NCI-H748 treated with DMSO at 0.1 percent for 48 hours (cell line): ENCODE results near the gene RTP5.
A peak's percentile ranks its signal among the peaks of the same experiment; 100 is the strongest.
"Not testable (repeated sequence)": the region's sequence is repeated elsewhere in the genome, so short reads cannot be mapped to it uniquely, and the experiment has no call there.

Experiments
- DNase-seq: peaks from one replicate; lab custom pipeline; 2025; lab: John Stamatoyannopoulos, UW

The RTP5 gene

GRCh38 chr2:241902357-241902991, 32.9 kb downstream of the RTP5 start:
- DNase-seq, result no peak

DNA sequence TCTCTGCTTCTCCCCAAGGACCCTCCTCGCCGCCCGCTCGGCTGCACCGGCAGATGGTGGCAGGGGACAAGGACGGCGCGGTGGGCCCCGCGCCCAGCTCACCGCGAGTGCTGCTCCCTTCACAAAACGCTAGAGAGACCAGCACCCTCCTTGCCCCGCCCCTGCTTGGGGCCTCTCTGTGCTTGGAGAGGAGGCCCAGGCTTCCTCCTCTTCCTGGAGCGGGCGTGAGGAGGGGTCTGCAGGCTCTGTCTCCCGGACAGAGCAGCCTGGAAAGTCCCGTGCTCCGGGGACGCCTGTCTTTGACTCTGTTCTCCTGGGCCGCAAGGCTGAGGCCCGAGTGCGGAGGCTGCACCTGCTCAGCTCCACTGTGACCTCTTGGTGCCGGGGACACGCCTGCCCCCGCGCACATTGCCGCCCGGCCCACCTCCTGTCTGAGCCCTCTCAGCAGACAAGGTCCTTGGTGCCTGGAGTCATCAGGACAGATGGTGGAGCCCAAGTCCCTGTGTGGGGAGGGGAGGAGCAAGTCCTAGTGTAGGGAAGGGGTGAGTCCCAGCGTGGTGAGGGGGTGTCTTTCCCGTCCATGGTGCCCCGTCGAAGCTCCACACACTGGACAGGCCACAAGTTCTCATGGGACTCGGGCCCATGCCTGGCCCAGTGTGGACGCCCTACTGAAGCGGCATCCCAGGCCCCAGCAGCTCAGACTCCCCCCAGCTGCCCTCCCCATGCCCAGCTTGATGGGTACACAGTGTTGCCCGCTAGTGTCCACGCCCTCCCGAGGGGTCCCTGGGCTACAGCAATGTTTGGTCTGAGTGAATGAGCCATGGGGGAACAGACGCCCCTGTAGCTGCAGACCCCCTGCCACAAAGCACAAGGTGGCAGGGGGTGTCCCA, 33.8 kb downstream of the RTP5 start:
- no peak for DNase-seq

DNA sequence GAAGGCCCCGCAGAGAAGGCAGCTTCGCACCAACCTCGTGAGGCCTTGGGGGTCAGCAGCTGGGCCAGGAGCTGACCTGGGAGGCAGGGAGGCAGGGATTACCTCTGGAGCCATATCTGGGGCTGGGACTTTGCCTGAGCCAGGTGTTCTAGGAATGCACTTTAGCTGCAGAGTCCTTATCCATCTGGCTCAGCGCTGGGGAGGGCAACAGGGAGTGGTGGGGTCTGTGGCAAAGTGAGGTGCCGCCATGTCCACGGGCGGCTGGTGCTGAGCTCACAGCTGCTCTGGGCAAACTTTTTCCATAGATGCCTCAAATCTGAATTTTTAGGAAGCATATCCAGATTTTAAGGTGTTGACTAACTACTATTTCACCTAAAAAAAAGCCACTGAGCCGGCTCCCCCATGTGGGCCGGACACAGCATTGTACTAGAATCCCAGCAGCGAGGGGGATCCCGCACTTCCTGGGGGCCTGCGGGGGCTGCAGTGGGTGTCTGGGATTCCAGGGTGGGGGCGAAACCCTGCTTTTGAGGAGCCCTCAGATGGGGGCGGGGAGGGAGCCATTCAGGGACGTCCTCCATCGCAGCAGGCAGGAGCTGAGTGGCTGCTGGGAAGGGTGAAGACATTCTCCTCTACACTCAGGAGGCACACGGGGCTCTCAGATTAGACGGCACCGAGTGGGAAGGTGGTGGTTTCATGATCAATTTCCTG, 34.6 kb downstream of the RTP5 start:
- DNase-seq, result no peak

DNA sequence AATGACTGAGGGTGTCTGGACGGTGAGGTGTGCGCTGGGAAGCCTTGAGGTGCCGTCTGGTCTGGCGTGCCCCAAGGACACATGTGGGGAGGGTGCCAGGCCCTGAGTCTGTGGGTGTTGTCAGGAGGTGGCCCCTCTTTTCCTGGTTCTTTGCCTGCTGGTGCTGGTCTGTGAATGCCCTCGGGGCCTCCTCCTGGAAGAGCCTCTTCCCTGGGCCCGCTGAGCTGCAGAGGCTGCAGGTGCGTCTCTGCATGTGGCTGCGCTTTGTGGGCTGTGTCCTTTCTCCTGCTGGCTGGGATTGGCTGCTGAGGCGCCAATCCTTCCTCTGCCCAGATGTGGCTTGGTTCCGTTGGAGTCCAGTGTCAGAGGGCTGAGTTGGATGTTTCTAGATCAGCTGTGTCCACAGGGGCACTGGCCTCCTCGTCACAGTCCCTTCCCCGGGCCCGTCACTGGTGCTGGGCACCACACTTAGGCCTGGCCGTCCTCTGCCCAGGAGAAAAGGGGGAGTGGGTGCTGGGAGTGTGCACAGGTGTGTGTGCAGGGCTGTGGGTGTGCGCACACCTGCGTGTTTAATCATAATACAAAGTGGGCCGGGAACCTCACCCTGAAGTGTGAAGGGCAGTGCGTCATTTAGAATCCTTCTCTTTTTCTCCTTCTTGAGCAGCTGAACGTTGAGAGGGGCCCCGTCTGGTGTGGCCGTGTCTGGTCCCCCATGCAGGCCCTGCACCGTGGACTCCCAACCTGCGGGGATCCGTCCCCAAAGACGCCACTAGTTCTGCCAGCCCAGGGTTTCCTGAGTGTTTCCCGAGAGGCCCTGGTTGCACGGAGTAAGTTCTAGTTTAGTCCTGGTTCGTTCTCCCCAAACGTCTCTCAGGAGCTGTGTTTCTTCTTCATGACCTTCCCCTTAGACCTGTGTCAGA, 35.5 kb downstream of the RTP5 start:
- DNase-seq, result no peak

- DNase-seq, result no peak
Measured at GRCh38 chr2:241905716-241906377, 36.3 kb downstream of the RTP5 start.

GRCh38 chr2:241906378-241906770, 36.8 kb downstream of the RTP5 start:
- not testable (repeated sequence) for DNase-seq

- DNase-seq, result peak; percentile 46
Measured at GRCh38 chr2:241906826-241907570, 37.5 kb downstream of the RTP5 start.

GRCh38 chr2:241907831-241908230, 38.3 kb downstream of the RTP5 start:
- DNase-seq, result not testable (repeated sequence)

DNA sequence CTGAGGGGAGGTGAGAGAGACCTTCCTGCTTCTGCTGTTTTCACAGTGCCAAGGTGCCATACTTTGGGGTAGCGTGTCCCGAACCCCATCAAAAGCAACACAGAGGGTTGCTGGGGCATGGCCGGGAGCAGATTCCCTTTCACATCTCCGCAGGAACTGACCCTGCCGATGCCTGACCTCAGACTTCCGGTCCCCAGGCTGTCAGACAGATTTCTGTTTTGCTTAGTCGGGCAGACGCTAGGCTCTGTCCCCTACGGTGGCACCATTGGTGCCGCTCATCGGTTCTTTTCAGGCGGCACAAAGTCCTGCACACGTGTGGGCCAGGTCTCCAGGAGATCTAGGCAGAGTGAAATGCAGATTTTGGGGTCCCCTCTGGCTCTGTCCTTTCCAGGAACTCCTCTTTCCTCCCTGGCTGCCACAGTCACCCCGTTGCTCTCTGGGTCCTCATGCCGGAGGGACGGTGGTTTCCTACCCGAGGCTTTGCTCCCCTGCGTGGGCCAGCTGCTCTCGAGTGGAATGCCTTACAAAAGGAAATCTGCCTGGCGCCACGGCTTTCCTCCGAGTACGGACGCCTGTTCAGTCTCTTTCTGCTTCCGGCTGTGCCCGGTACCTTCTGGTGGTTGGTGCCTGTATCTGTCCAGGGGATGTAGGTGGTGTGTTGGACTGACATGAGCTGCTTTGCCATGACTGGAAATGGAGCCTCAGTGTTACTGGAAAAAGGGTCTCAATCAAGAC, 39.3 kb downstream of the RTP5 start:
- no peak for DNase-seq

DNA sequence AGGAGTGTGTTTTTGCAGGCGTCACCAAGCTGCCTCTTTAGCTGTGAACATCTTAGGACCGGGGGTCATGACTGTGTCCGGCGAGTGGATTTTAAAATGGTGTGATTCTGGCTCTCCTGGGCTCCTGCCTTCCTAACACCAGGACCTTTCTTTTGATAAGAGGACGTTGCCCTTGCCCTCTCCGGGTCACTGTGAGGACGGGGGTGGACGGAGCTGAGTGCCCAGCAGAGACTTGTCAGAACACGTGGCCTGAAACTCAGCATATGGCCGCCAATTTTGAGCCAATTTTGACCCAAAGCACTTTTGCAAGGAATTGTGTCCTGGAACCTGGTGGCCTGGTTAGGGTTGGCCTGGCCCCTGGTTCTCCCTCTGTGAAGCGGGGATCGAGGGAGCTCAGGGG, 40.2 kb downstream of the RTP5 start:
- DNase-seq, result no peak

DNA sequence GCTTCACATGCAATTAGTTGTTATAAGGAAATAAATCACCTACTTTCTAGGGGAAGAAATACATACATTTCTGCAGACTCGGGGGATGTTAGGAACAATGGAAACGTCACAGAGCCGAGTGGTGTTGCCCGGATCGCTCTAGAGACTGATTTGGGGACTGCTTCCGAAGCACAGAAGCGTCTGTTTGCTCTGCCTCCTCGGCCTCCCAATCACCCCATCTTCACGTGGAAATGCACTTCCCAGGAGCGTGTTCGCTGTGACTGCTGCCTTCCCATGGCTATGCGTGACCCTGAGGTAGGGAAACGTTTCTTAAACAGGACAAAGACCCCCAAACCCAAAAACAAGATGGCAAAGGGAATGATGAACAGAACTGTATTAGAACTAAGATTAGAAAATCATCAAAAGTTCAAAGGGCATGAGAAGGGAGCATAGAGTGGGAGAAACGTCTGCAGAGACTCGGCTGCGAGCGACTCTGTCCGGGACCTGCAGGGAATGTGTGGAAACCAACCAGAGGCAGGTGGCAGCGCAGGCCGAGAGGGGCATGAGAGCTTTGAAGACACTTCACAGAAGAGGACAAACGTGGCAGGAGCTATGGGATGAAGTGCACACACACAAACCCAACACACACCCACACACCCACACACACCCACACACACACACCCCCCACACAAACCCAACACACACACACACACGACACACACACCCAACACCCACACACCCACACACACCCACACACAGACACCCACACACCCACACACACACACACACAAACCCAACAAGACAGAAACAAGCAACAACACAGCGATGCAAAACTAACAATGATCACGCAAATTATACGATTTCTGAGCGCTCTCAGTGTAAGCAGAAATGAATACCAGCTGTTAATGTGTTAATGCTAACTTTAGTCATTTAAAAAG, 41.3 kb downstream of the RTP5 start:
- DNase-seq, result no peak

DNA sequence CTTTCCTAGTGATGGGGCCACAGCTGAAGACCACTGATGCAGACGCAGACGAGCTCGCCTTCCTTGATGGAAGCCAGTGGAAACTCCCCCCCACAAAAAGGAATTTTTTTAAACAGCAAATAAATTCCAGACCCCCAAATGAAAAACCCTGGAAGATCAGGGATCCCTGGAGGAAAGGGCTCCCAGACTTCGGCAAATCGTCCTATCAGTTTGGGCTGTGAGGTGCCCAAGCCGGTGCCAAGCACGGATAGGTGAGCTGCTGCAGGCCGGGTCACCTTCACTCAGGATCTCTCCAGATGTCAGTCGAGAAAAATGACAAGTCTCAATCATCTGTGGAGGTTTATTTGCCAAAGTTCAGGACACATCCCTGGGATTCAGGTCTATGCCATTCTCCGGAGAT, 42.0 kb downstream of the RTP5 start:
- no peak for DNase-seq

DNA sequence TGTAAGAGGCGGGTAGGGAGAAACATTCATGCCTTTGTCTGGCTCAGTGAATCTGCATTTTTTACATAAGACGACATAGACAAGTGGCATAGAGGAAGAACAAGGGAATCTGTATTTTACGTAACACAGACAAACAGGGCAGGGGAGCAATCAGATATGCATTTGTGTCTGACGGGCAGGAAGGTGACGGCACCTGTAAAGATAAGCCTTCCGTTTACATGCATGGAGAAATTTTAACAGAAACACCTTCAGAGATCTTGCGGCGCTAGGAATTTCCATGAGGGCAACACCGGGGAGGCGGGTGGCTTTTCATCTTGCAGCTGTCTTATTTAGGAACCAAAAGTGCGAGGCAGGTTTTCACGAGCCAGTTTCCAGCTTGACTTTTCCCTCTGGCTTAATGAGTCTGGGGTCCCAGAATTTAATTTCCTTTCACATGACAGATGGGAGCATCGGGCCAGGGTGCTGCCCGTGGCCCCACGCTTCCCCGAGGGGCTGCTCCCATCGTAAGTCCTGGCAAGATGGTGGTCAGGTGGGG, 42.6 kb downstream of the RTP5 start:
- no peak for DNase-seq

DNA sequence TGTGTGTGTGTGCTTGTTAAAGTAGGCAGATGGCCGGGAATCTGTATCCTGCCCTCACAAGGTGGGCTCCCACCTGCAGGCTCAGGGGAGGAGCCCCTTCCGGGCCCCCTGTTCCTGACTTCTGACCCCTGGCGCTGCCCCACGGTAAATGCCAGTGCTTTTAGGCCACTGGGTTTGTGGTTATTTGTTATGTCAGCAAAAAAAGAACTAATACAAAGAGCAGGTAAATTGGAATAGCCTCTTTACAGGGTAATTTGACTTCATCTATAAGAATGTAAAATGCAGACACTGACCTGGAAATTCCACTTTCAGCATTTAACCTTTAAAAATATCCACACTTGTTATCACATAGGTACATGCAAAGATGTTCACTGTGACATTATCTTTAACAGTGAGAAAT, 44.2 kb downstream of the RTP5 start:
- DNase-seq, result no peak

- DNase-seq, result no peak
Measured at GRCh38 chr2:241914542-241914941, 45.0 kb downstream of the RTP5 start.

- DNase-seq, result not testable (repeated sequence)
Measured at GRCh38 chr2:241921631-241922030, 52.1 kb downstream of the RTP5 start.

DNA sequence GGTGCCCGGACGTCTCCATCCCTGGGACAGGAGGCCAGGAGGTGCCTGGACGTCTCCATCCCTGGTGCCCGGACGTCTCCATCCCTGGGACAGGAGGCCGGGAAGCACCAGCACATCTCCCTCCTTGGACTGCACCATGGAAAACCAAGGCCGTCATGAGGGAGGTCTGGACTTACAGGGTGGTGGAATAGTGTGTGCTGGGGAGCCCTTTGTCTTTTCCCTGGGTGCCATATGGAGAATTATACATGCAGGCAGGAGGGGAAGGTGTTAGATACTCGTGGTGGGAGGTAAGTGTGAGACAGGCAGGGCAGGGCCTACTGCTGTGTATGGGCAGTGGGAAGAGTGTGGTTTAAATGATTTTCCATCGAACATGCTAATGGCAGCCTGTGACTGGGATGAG, 52.9 kb downstream of the RTP5 start:
- no peak for DNase-seq

DNA sequence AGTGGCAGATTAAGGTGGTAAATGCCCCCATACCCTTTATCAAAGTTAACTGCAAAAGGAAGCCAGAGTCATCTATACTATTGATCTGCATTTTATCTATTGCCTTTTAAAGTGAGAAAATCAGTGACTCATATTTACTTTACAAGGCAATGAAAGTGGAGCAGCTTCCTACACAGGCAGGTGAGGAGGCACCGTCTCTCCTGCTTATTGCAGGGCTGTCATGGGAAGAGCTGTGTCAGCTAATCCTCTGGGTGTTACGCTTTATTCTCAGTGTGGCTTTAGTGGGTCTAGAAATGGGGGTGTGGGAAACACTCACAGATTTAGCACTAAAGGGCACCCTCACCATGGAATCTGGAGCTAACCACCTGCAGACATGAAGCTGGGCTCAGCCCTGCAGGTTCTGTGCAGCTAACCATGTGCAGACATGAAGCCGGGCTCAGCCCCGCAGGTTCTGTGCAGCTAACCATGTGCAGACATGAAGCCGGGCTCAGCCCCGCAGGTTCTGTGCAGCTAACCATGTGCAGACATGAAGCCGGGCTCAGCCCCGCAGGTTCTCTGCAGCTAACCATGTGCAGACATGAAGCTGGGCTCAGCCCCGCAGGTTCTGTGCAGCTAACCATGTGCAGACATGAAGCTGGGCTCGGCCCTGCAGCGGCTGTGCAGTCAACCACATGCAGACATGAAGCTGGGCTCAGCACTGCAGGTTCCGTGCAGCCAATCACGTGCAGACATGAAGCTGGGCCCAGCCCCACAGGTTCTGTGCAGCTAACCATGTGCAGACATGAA, 53.5 kb downstream of the RTP5 start:
- DNase-seq, result not testable (repeated sequence)
